H54 (cell line): Measurements from ENCODE around the gene RNPEP.

ENCODE experiments used
- DNase-seq: peaks from one replicate; pipeline ENCODE4 v3.0.0; 2011; ENCODE audit warnings: low spot score, mixed read lengths; ENCODE audit not compliant: insufficient read length
- FAIRE-seq: peaks from 3 replicates; lab custom pipeline; 2011; peaks lifted over from hg19 to GRCh38; lab: Jason Lieb, UNC
- POLR2A ChIP-seq: IDR thresholded peaks from 2 replicates; pipeline ENCODE4 v1.6.1; 2011; ENCODE audit warnings: low read depth, mild to moderate bottlenecking, low read length

RNPEP gene

GRCh38 chr1:202029727-202030126 is 47.3 kb downstream of the RNPEP start:
- no peak for FAIRE-seq
- DNase-seq, result no peak
- no peak for TF ChIP-seq POLR2A

- no peak for TF ChIP-seq POLR2A
- no peak for DNase-seq
- FAIRE-seq, result no peak
Observed at GRCh38 chr1:202031796-202032195, 49.3 kb downstream of the RNPEP start.

DNA sequence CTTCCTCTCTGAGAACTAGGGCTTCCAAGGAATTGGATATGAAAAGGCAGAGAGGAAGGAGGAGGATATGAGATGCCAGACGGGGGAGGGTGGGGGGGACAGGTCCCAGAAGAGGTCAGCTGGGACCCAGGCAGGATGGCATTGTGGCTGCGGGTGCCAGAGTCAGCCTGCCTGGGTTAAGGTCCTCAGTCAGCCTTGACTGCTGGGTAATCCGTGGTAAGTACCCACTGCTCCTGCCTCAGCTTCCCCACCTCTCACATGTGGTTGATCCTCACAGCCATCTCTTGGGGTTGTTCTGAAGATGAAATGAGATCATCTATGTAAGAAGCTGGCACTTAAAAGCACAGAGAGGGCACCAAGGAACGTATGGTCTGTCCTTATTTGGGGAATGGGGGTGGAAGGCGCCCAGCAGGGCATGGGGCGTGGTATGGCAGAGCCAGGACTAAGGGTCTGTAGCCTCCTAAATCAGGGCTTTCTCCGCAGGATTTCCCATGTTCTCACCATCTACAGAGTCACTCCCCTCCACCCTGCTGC is 51.8 kb downstream of the RNPEP start:
- FAIRE-seq (no peak), DNase-seq (no peak)
- TF ChIP-seq POLR2A, result no peak

DNA sequence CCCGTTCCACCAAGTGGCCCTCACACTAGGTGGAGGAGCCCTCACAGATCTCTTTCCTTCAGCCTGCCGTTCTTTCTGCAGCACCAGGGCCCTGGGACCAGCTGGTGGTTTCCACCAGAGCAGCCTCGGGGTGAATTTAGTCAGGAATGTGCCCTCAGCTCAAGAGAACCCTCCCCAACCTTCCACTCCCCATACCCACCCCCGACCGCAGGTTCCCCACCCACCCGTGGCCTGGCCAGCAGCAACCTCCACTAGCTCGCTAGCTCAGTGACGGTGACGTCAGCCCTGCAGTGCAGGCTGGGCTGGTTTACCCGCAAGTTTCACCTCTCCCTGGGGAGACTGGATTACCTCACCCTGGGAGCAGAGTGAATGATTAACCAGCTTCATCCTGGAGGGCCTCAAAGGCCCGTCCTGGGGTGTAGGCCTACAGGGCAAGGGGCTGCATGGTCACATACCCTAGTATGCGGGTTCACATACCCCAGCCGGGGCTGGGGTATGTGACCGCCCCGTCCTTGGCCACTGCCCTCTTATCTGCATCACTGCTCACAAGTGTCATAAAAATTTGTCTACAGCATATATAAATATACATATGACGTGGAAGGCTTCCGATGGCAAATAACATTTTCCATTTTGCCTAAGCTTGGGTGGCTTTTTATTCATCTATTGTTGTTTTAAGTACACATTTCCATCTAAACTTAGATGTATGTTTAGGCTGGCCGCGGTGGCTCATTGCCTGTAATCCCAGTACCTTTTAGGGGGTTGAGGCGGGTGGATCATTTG is 52.4 kb downstream of the RNPEP start:
- peak; percentile 88 for DNase-seq
- 0 out of 2 replicates have a peak, but pooled peaks have one; percentile 4 for TF ChIP-seq POLR2A
- FAIRE-seq, result peak; percentile 61

DNA sequence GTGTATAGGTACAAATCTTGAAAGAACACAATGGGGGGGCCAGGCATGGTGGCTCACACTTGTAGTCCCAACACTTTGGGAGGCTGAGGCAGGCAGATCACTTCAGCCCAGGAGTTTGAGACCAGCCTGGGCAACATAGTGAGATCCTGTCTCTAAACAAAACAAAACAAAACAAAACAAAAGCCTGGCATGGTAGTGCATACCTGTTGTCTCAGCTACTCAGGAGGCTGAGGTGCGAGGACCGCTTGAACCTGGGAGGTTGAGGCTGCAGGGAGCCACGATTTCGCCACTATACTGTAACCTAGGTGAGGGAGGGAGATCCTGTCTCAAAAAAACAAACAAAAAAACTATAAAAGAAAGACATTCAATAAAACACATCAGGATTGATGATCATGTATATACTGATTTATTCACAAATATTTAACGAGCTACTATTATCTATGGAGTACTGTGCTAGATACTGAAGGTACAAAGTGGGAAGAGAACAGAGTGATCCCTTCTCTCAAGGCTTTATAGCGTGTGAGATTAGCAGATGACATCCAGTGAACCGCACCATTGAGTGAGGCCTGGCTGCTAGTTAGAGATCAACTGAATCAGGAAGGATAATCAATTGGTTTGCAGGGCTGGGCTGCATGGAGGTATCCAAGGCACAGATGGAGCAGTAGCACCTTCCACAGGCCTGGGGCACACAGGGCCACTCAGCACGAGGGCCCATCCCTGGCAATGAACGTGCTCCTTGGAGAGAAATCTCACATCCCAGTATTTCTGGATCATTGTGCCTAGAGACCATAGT is 54.3 kb downstream of the RNPEP start:
- no peak for TF ChIP-seq POLR2A
- FAIRE-seq (no peak), DNase-seq (no peak)

GRCh38 chr1:202037706-202038296 is 55.4 kb downstream of the RNPEP start:
- DNase-seq (no peak), FAIRE-seq (no peak)
- TF ChIP-seq POLR2A, result no peak

GRCh38 chr1:202038688-202039346 is 56.4 kb downstream of the RNPEP start:
- DNase-seq, result no peak
- no peak for FAIRE-seq
- no peak for TF ChIP-seq POLR2A

- no peak for FAIRE-seq
- DNase-seq, result no peak
- no peak for TF ChIP-seq POLR2A
Observed at GRCh38 chr1:202045705-202046104, 63.3 kb downstream of the RNPEP start.

DNA sequence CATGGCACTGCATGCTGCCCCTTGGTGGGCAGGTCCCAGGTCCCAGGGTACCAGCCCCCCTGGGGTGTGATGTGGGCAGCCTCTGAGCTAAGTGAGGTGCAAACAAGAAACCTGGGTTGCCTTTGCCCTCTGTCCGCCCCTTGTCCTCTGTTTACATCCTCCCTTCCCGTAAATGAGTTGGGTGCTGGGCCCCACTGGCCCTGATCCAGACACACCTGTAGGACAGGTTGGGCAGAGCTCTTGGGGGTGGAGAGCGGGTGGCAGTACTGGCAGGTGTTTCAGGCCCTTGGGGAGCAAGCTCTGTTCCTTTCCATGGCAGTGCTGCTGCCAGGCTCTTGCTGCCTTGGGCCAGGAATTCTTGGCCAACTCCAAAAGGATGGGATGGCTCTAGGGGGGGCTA is 63.8 kb downstream of the RNPEP start:
- no peak for DNase-seq
- no peak for FAIRE-seq
- no peak for TF ChIP-seq POLR2A

- DNase-seq (peak; percentile 51), FAIRE-seq (peak; percentile 11)
- TF ChIP-seq POLR2A, result no peak
Observed at GRCh38 chr1:202046748-202047708, 64.6 kb downstream of the RNPEP start.

GRCh38 chr1:202047977-202048376 is 65.5 kb downstream of the RNPEP start:
- TF ChIP-seq POLR2A, result no peak
- FAIRE-seq, result no peak
- no peak for DNase-seq

DNA sequence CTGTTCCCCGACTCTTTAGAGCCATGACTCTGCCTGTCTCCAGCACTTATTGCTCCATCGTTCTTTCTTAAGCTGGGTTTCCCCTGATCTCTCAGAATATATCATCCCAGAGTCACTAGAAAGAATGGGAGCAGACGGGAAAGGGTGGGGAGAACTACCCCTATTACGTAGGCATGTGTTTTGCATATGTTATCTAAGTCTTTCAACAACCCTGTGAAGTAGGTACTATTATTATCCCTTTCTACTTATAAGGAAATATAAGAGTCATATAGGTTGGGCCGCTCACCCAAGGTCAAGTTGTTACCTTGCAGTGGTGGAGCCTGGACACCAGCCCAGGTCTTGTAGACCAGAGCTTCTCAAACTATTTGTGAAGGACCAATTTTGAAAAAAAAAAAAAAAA is 66.7 kb downstream of the RNPEP start:
- no peak for FAIRE-seq
- TF ChIP-seq POLR2A, result no peak
- DNase-seq, result no peak
